ENCODE measurements around the gene NAA50. TPM values are rescaled to one million over a fixed set of nuclear protein-coding genes. Genes with fewer than 3 reads are reported as not detected.
A peak's percentile ranks its signal among the peaks of the same experiment; 100 is the strongest.

The NAA50 gene
- total RNA-seq, 1 experiment from 2014 or later, result 10.9 TPM

GRCh38 chr3:113744941-113745755 is 901 bp downstream of the NAA50 start:
- peak; percentile 77 for DNase-seq (ENCODE audit: low read depth)
- in situ Hi-C loops (cut with HindIII; ENCODE audit: low pct_unique_long_range_greater_than_20kb, low sequenced_read_pairs), result no loop called here

DNA sequence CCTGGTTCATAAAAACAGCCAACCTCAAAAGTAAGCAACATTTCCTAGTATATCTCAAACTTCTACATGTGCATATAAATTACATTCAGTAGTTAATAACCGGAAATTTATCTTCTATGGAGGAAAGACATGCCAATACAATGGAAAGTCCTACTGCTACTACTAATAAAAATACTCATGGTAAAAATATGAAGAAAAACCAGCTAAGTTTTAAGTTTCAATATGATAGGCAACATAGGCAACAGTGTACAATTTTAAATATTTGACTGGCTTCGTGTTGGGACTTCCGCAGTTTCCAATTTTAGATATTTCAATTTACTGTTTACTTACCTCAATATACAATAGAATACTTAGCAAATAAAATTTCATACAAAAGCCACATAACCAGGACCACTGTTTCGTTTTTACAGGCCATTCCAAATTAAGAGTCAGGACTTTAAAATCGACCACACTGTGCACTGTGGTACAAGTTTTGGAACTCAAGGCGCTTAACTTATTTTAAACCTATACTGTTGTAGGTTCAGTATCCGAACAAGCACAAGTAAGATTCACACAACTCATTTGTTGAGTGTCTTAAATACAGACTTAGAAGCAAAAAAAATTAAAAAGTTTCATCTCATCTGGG is 2.9 kb downstream of the NAA50 start:
- no peak for DNase-seq (ENCODE audit: low read depth)
- in situ Hi-C loops (cut with HindIII; ENCODE audit: low pct_unique_long_range_greater_than_20kb, low sequenced_read_pairs), result no loop called here

DNA sequence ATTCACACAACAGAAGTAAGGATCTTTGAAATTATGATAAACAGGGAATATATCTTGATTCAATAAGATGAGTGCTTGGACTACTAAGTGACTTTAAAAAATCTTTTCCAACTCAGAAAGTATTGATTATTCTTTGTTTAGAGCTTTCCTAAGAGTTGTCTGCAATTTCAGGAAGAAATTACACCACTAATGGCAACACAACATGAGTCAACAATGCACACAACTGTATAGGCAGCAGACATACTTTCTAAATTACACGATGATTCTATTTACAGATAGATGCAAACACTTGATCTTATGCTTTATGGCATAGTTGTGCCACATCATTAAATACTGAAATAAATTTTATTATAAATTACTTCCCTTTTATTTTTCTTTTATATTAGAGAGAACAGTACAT is 4.4 kb downstream of the NAA50 start:
- in situ Hi-C loops (cut with HindIII; ENCODE audit: low pct_unique_long_range_greater_than_20kb, low sequenced_read_pairs), result no loop called here
- DNase-seq (ENCODE audit: low read depth), result no peak

DNA sequence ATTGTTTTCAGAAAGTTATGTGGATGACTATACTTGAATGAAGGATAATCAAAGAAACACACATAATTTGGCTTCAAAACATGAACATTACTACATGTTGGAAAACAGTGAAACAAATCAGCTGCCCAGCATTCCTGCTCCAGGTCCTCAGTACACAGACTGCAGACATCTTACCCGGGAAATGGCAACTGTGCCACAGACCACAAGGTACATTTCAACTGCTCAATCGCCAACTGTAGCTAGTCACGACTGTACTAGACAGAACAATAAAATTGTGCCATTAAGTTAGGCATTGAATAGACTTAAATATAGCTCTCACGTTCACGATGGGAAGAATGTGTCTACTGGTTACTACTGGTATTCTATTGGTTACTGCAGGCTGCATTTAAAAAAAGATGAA is 5.0 kb downstream of the NAA50 start:
- DNase-seq (ENCODE audit: low read depth), result no peak
- in situ Hi-C loops (cut with HindIII; ENCODE audit: low pct_unique_long_range_greater_than_20kb, low sequenced_read_pairs), result no loop called here

GRCh38 chr3:113736548-113737089 is 9.4 kb downstream of the NAA50 start:
- in situ Hi-C loops (cut with HindIII; ENCODE audit: low pct_unique_long_range_greater_than_20kb, low sequenced_read_pairs), result no loop called here
- peak; percentile 24 for DNase-seq (ENCODE audit: low read depth)

GRCh38 chr3:113731694-113732093 is 14.4 kb downstream of the NAA50 start:
- in situ Hi-C loops (cut with HindIII; ENCODE audit: low pct_unique_long_range_greater_than_20kb, low sequenced_read_pairs), result no loop called here
- DNase-seq (ENCODE audit: low read depth), result no peak

- no peak for DNase-seq (ENCODE audit: low read depth)
- in situ Hi-C loops (cut with HindIII; ENCODE audit: low pct_unique_long_range_greater_than_20kb, low sequenced_read_pairs), result no loop called here
These were observed 15.5 kb downstream of the NAA50 start for GRCh38 chr3:113730550-113730949.

DNA sequence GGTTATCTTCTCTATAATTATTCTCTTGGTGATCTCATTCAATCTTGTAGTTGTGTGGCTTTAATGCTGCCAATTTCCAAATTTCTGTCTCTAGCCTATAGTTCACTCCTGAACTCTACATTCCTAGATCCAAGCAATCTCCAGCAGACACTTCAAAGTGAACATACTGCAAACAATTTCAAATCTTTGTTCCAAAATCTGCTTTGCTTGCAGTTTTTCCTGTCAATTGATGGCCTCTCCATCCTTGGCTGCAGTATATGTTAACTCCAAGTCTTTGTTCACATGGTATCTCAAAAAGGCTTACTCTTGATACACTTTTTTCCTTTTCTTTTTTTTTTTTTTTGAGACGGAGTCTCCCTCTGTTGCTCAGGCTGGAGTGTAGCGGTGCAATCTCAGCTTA is 17.4 kb downstream of the NAA50 start:
- in situ Hi-C loops (cut with HindIII; ENCODE audit: low pct_unique_long_range_greater_than_20kb, low sequenced_read_pairs), result no loop called here
- DNase-seq (ENCODE audit: low read depth), result no peak

GRCh38 chr3:113721636-113722035 is 24.4 kb downstream of the NAA50 start:
- in situ Hi-C loops (cut with HindIII; ENCODE audit: low pct_unique_long_range_greater_than_20kb, low sequenced_read_pairs), result no loop called here
- DNase-seq (ENCODE audit: low read depth), result no peak

- DNase-seq (ENCODE audit: low read depth), result no peak
- in situ Hi-C loops (cut with HindIII; ENCODE audit: low pct_unique_long_range_greater_than_20kb, low sequenced_read_pairs), result no loop called here
These were observed 26.3 kb downstream of the NAA50 start for GRCh38 chr3:113719758-113720157.

GRCh38 chr3:113719294-113719693 is 26.8 kb downstream of the NAA50 start:
- no peak for DNase-seq (ENCODE audit: low read depth)
- in situ Hi-C loops (cut with HindIII; ENCODE audit: low pct_unique_long_range_greater_than_20kb, low sequenced_read_pairs), result no loop called here

DNA sequence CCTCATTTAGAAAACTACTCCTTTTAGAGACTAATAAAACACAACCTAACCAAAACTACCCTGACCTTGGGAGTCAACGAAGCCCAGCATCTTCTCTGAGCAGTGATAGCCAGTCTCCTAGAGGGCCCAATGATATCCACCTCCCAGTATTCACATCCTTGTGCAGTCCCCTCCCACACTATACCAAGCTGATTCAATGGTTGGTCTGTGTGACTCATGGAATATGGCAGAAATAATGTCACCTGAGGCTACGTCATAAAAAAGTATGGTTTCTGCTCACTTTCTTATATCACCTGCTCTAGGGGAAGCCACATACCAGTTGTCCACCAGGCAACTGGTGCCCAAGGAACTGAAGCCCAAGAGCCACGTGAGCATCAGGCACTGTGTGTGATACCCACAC is 28.2 kb downstream of the NAA50 start:
- in situ Hi-C loops (cut with HindIII; ENCODE audit: low pct_unique_long_range_greater_than_20kb, low sequenced_read_pairs), result no loop called here
- no peak for DNase-seq (ENCODE audit: low read depth)

DNA sequence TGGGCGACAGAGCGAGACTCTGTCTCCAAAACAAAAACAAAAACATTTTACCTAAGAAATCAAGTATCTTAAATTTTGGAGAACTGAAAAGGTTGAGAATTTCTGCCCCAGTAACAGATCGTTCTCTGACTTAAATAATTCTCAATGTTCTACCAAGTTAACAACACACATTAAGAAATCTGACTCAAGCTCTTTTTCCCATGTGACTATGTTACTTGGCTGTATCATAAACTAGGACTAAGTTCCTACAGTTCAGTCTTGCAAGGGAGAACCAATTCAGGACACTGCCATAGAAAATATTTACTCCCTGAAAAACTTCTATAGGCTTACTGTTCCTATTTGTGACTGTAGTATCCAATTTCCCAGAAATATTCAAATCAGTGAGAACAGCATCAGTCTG is 28.7 kb downstream of the NAA50 start:
- DNase-seq (ENCODE audit: low read depth), result no peak
- in situ Hi-C loops (cut with HindIII; ENCODE audit: low pct_unique_long_range_greater_than_20kb, low sequenced_read_pairs), result no loop called here

DNA sequence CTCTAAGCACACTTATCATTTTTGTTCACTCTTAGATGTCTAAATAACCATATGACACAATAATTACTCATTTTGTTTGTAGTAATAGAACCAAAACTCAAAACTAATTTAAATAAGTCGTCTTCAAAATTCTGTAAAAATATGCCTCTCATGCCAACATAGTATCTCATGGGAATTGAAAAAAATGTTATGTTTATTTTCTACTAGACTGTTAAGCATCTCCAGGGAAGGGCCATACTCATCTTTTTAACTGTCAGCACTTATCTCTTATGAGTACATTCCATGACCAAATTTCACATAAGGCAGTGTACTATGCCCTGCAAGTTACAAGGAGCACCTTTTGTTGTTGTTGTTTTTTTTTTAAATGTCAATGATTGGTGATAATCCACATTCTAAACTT is 31.3 kb downstream of the NAA50 start:
- in situ Hi-C loops (cut with HindIII; ENCODE audit: low pct_unique_long_range_greater_than_20kb, low sequenced_read_pairs), result no loop called here
- no peak for DNase-seq (ENCODE audit: low read depth)

DNA sequence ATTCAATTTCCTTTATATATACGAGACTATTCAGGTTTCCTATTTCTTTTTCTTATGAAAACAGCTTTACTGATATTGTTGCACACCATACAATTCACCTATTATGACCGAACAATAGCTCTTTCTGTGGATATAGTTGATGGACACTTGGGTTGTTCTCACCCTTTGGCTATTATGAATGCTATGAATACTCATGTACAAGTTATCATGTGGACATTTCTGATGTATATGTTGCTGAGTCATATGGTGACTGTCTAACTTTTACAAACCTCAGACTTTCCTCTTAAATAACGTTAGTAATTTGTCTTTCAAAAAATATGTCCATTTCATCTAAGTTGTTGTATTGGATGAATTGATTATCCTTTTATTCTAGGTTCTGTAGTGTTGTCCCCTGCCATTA is 33.9 kb downstream of the NAA50 start:
- in situ Hi-C loops (cut with HindIII; ENCODE audit: low pct_unique_long_range_greater_than_20kb, low sequenced_read_pairs), result no loop called here
- DNase-seq (ENCODE audit: low read depth), result no peak

- in situ Hi-C loops (cut with HindIII; ENCODE audit: low pct_unique_long_range_greater_than_20kb, low sequenced_read_pairs), result no loop called here
- no peak for DNase-seq (ENCODE audit: low read depth)
These were observed 38.2 kb downstream of the NAA50 start for GRCh38 chr3:113707835-113708234.

DNA sequence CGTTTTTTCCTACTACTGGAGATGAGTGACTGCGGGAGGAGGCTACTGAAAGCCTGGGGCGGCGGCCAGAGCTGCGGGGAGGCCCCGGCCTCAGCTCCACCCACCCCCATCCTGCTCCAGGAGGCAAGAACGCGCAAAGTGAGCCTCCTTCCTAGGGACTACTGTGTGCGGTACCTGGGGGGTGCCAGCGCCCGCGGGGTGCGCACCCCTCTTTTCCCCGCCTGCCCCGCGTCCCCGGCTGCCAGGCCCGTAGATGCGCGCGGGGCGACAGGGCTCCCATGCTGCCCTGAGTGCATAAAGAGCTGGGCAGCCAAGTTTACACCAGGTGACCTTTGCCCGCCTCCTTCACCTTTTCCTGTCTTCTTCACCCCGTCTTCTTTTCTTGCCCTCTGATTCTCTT is 47.1 kb downstream of the NAA50 start:
- in situ Hi-C loops (cut with HindIII; ENCODE audit: low pct_unique_long_range_greater_than_20kb, low sequenced_read_pairs), result no loop called here
- peak; percentile 26 for DNase-seq (ENCODE audit: low read depth)

DNA sequence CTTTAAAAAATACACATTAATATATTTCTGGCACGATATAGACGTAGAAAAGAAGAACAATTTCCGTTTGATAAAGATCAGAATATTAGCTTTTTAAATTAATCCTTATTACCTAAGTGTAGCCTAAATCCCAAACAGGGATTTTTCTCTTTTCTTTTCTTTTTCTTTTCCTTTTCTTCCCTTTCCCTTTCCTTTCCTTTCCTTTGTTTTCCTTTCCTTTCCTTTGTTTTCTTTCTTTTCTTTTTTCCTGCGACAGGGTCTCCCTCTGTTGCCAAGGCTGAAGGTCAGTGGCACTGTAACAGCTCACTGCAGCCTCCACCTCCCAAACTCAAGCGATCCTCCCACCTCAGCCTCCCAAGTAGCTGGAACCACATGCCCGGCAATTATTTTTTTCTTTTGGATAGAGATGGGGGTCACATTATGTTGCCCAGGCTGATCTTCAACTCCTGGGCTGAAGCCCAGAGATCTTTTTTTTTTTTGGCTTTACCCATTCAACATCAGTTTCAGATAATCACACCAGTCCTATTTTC is 47.8 kb downstream of the NAA50 start:
- DNase-seq (ENCODE audit: low read depth), result no peak
- in situ Hi-C loops (cut with HindIII; ENCODE audit: low pct_unique_long_range_greater_than_20kb, low sequenced_read_pairs), result no loop called here

DNA sequence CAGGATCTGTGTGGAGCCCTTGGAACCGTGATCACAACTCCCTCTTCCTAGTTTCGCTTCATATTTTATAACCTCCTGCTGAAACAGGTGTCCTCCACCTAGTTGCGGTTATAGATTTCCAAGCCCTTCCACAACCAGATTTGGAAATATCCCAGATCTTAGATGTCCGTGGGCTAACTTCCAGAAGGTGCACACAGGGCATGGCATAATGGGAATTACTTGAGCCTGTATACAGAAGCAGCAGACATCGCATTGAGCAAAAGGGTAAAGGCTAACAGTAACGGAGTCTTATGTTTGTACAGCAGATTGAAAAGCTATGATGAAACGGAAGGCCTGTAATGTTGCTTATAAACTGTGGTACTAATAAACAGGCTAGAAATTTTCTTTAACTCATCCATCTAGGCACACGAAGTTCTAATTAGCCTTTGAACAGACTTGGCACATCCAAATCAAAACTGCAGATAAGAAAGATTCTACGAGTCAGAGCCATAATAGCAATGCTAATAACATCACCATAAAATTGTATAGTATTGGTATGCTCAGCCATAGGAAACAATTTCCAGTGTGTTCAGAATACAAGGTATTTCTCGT is 48.5 kb downstream of the NAA50 start:
- in situ Hi-C loops (cut with HindIII; ENCODE audit: low pct_unique_long_range_greater_than_20kb, low sequenced_read_pairs), result no loop called here
- DNase-seq (ENCODE audit: low read depth), result peak; percentile 19
